GM23338 (cell line): ENCODE measurements around the gene FBN2. TPM values are rescaled to one million over a fixed set of nuclear protein-coding genes. Genes with fewer than 3 reads are reported as not detected.

Experiments
- ATAC-seq: fragments of 200-7000 bp; cut with Tn5 transposase; 3 replicates; pipeline ENCODE4 v1.9.1; 2020
- DNase-seq: peaks from one replicate; pipeline ENCODE4 v3.0.0-alpha.2; 2015; ENCODE audit warnings: low spot score
- H2AFZ ChIP-seq: fragments of 200-600 bp; sonication (generic); 2 replicates; pipeline ENCODE4 v1.8.0; 2016; ENCODE audit warnings: antibody characterized with exemption, mild to moderate bottlenecking, moderate library complexity
- H3F3A ChIP-seq: fragments of 200-600 bp; sonication (generic); replicated peaks from 2 replicates; pipeline ENCODE4 v1.8.0; 2017; ENCODE audit warnings: antibody characterized with exemption, mixed run types, low read depth
- H3K27ac ChIP-seq: fragments of 200-600 bp; sonication (generic); 2 replicates; pipeline ENCODE4 v1.6.1; 2016; ENCODE audit warnings: low read depth
- H3K27me3 ChIP-seq: fragments of 200-600 bp; sonication (generic); 2 replicates; pipeline ENCODE4 v1.8.0; 2016; ENCODE audit warnings: mild to moderate bottlenecking, mixed run types, moderate library complexity; ENCODE audit not compliant: insufficient read depth
- H3K36me3 ChIP-seq: fragments of 200-600 bp; sonication (generic); 2 replicates; pipeline ENCODE4 v1.8.0; 2016; ENCODE audit warnings: mild to moderate bottlenecking; ENCODE audit not compliant: insufficient read depth
- H3K4me1 ChIP-seq: fragments of 200-600 bp; sonication (generic); 2 replicates; pipeline ENCODE4 v1.8.0; 2016; ENCODE audit warnings: mild to moderate bottlenecking, moderate library complexity; ENCODE audit not compliant: insufficient read depth
- H3K4me2 ChIP-seq: fragments of 200-600 bp; sonication (generic); 2 replicates; pipeline ENCODE4 v1.7.1; 2017; ENCODE audit warnings: mixed run types
- H3K4me3 ChIP-seq: fragments of 200-600 bp; sonication (generic); 2 replicates; pipeline ENCODE4 v1.6.1; 2016; ENCODE audit warnings: mixed run types
- H3K79me2 ChIP-seq: fragments of 200-600 bp; sonication (generic); replicated peaks from 2 replicates; pipeline ENCODE4 v1.8.0; 2017; ENCODE audit warnings: mild to moderate bottlenecking; ENCODE audit not compliant: insufficient read depth
- H3K9me2 ChIP-seq: fragments of 200-600 bp; sonication (generic); 2 replicates; pipeline ENCODE4 v1.8.0; 2017; ENCODE audit not compliant: insufficient read depth
- H4K20me1 ChIP-seq: fragments of 200-600 bp; sonication (generic); replicated peaks from 2 replicates; pipeline ENCODE4 v1.8.0; 2017; ENCODE audit warnings: mild to moderate bottlenecking; ENCODE audit not compliant: insufficient read depth
- H3K27ac Mint-ChIP-seq: 2 replicates; pipeline ENCODE4 v1.8.0; 2020; ENCODE audit warnings: inconsistent platforms, mild to moderate bottlenecking, moderate library complexity, mixed read lengths
- H3K27me3 Mint-ChIP-seq: 3 replicates; pipeline ENCODE4 v1.8.0; 2022; ENCODE audit warnings: low read depth, mild to moderate bottlenecking, moderate library complexity, mixed read lengths, inconsistent platforms; ENCODE audit not compliant: insufficient read depth, poor library complexity
- H3K36me3 Mint-ChIP-seq: 3 replicates; pipeline ENCODE4 v1.8.0; 2021; ENCODE audit warnings: low read depth, mild to moderate bottlenecking, inconsistent platforms, moderate library complexity, mixed read lengths
- H3K4me1 Mint-ChIP-seq: 3 replicates; pipeline ENCODE4 v1.8.0; 2020; ENCODE audit warnings: mild to moderate bottlenecking, inconsistent platforms, mixed read lengths
- H3K4me3 Mint-ChIP-seq: 3 replicates; pipeline ENCODE4 v1.8.0; 2021; ENCODE audit warnings: moderate library complexity, mild to moderate bottlenecking, inconsistent platforms, mixed read lengths
- H3K9me3 Mint-ChIP-seq: 3 replicates; pipeline ENCODE4 v1.8.0; 2020; ENCODE audit warnings: moderate library complexity, mild to moderate bottlenecking, inconsistent platforms, mixed read lengths
- CREB1 ChIP-seq: fragments of 250-450 bp; sonication (Bioruptor Pico); IDR thresholded peaks from 2 replicates; pipeline ENCODE4 v1.5.0; 2020; ENCODE audit warnings: low read depth, mild to moderate bottlenecking, moderate library complexity
- EZH2 ChIP-seq: fragments of 200-600 bp; sonication (generic); IDR thresholded peaks from one replicate; pipeline ENCODE4 v1.8.0; 2017; ENCODE audit warnings: antibody characterized with exemption, mild to moderate bottlenecking, low read depth; ENCODE audit not compliant: unreplicated experiment
- EZH2phosphoT487 ChIP-seq: fragments of 200-600 bp; sonication (generic); IDR thresholded peaks from one replicate; pipeline ENCODE4 v1.8.1; 2018; ENCODE audit warnings: antibody characterized with exemption; ENCODE audit not compliant: unreplicated experiment
- JUNB ChIP-seq: IDR thresholded peaks from one replicate; pipeline ENCODE4 v1.6.1; 2016; ENCODE audit warnings: antibody characterized with exemption; ENCODE audit not compliant: unreplicated experiment
- NANOG ChIP-seq: IDR thresholded peaks from 2 replicates; pipeline ENCODE4 v1.6.1; 2016; ENCODE audit warnings: antibody characterized with exemption, borderline replicate concordance
- POLR2AphosphoS5 ChIP-seq: IDR thresholded peaks from 2 replicates; pipeline ENCODE4 v1.6.1; 2016; ENCODE audit warnings: antibody characterized with exemption, low read depth
- STAT1 ChIP-seq: IDR thresholded peaks from one replicate; pipeline ENCODE4 v1.6.1; 2016; ENCODE audit warnings: antibody characterized with exemption; ENCODE audit not compliant: unreplicated experiment
- ZNF114 ChIP-seq: fragments of 250-450 bp; sonication (Bioruptor Pico); IDR thresholded peaks from 2 replicates; pipeline ENCODE4 v1.5.0; 2020; ENCODE audit warnings: mild to moderate bottlenecking, moderate library complexity
- ZNF331 ChIP-seq: fragments of 250-450 bp; sonication (Bioruptor Pico); IDR thresholded peaks from 2 replicates; pipeline ENCODE4 v1.5.0; 2020; ENCODE audit warnings: low read depth, mild to moderate bottlenecking, moderate library complexity
- polyA plus RNA-seq: library from polyadenylated mRNA; unstranded; fragments of >200 nt; fragmentation: Nextera tagmentation; extraction: Ambion mirVana; gene quantifications from 2 replicates; pipeline ENCODE4 v1.2.1, GENCODE V29; 2016
- total RNA-seq: library from RNA; depleted of rRNA; stranded (reverse); fragments of >200 nt; shearing (Covaris generic); gene quantifications from 2 replicates; pipeline ENCODE4 v1.2.3, GENCODE V29; 2014
- TF ChIP-seq, protein P1 (sequence below): IDR thresholded peaks from 2 replicates; pipeline ENCODE4 v1.6.1; 2016; ENCODE audit warnings: antibody characterized with exemption
- TF ChIP-seq, protein P2 (sequence below), 2 experiments: fragments of 200-600 bp in 1 of 2; sonication (generic) in 1 of 2; conservative IDR thresholded peaks; 2 replicates each; pipeline versions ENCODE4 v1.5.1 to v1.6.1; 2016 to 2017; ENCODE audit warnings: antibody characterized with exemption in 2 of 2, low read depth in 2 of 2, mild to moderate bottlenecking in 2 of 2, moderate library complexity in 1 of 2
- TF ChIP-seq, protein P3 (sequence below): IDR thresholded peaks from one replicate; pipeline ENCODE4 v1.6.1; 2018; ENCODE audit warnings: antibody characterized with exemption; ENCODE audit not compliant: unreplicated experiment
- TF ChIP-seq, protein P4 (sequence below): fragments of 250-450 bp; sonication (Bioruptor Pico); IDR thresholded peaks from 2 replicates; pipeline ENCODE4 v1.5.0; 2020; ENCODE audit warnings: mild to moderate bottlenecking, moderate library complexity

The FBN2 gene
- total and polyA plus RNA-seq, 2 experiments from 2014 or later: 2.6 to 13.6 TPM

DNA sequence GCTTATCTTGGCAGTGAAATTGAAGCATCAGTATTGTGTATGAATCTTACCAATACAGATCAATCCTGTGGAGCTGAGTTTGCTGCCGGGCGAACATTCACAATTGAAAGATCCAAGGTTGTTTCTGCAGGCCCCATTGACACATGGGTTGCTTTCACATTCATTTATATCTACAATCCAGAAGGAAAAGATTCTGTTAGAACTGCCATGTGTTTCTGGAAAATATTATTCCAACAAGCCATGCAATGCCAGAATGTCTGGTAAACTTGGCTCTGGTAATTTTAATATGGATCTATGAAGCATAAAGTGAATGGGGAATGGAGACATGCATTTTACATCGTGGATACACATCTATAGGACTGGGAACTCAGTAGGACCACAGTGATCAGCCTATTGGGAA is 180.8 kb downstream of the FBN2 start:
- no peak overlapping the region for H2AFZ ChIP-seq
- H4K20me1 ChIP-seq: no peaks in the 10 kb centered on the region
- no peak overlapping the region for H3K4me2 ChIP-seq
- H3K27me3 ChIP-seq: no peaks in the 10 kb centered on the region
- Mint-ChIP-seq H3K4me3 (no peak overlapping the region), H3K4me1 (peaks cover 8% of the 10 kb centered on the region; the same call in 2 of the 3 replicates), H3K9me3 (no peaks in the 10 kb centered on the region), H3K27ac (no peak overlapping the region), H3K27me3 (no peaks in the 10 kb centered on the region), H3K36me3 (peaks cover 3% of the 10 kb centered on the region; the same call in 1 of the 3 replicates)
- H3K36me3 ChIP-seq: no peaks in the 10 kb centered on the region
- no peaks in the 10 kb centered on the region for H3K79me2 ChIP-seq
- no peak overlapping the region for H3K4me3 ChIP-seq
- DNase-seq: no peak
- ATAC-seq: no peak
- no peaks in the 10 kb centered on the region; the same call in 1 of the 2 replicates for H3K4me1 ChIP-seq
- H3K9me2 ChIP-seq: no peaks in the 10 kb centered on the region
- no peak overlapping the region for H3K27ac ChIP-seq
- TF ChIP-seq EZH2 (no peak), NANOG (no peak), ZNF331 (no peak), STAT1 (no peak), JUNB (no peak), POLR2AphosphoS5 (no peak), CREB1 (CRISPR knock-in tag) (no peak), EZH2phosphoT487 (no peak), ZNF114 (CRISPR knock-in tag) (no peak)
- TF ChIP-seq, protein P1, sequence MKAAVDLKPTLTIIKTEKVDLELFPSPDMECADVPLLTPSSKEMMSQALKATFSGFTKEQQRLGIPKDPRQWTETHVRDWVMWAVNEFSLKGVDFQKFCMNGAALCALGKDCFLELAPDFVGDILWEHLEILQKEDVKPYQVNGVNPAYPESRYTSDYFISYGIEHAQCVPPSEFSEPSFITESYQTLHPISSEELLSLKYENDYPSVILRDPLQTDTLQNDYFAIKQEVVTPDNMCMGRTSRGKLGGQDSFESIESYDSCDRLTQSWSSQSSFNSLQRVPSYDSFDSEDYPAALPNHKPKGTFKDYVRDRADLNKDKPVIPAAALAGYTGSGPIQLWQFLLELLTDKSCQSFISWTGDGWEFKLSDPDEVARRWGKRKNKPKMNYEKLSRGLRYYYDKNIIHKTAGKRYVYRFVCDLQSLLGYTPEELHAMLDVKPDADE: no peak
- TF ChIP-seq, protein P2, sequence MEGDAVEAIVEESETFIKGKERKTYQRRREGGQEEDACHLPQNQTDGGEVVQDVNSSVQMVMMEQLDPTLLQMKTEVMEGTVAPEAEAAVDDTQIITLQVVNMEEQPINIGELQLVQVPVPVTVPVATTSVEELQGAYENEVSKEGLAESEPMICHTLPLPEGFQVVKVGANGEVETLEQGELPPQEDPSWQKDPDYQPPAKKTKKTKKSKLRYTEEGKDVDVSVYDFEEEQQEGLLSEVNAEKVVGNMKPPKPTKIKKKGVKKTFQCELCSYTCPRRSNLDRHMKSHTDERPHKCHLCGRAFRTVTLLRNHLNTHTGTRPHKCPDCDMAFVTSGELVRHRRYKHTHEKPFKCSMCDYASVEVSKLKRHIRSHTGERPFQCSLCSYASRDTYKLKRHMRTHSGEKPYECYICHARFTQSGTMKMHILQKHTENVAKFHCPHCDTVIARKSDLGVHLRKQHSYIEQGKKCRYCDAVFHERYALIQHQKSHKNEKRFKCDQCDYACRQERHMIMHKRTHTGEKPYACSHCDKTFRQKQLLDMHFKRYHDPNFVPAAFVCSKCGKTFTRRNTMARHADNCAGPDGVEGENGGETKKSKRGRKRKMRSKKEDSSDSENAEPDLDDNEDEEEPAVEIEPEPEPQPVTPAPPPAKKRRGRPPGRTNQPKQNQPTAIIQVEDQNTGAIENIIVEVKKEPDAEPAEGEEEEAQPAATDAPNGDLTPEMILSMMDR (conservative IDR thresholded peaks at IDR 0.05; ENCODE audit: low read depth in 2 of 2): no peak
- TF ChIP-seq, protein P3, sequence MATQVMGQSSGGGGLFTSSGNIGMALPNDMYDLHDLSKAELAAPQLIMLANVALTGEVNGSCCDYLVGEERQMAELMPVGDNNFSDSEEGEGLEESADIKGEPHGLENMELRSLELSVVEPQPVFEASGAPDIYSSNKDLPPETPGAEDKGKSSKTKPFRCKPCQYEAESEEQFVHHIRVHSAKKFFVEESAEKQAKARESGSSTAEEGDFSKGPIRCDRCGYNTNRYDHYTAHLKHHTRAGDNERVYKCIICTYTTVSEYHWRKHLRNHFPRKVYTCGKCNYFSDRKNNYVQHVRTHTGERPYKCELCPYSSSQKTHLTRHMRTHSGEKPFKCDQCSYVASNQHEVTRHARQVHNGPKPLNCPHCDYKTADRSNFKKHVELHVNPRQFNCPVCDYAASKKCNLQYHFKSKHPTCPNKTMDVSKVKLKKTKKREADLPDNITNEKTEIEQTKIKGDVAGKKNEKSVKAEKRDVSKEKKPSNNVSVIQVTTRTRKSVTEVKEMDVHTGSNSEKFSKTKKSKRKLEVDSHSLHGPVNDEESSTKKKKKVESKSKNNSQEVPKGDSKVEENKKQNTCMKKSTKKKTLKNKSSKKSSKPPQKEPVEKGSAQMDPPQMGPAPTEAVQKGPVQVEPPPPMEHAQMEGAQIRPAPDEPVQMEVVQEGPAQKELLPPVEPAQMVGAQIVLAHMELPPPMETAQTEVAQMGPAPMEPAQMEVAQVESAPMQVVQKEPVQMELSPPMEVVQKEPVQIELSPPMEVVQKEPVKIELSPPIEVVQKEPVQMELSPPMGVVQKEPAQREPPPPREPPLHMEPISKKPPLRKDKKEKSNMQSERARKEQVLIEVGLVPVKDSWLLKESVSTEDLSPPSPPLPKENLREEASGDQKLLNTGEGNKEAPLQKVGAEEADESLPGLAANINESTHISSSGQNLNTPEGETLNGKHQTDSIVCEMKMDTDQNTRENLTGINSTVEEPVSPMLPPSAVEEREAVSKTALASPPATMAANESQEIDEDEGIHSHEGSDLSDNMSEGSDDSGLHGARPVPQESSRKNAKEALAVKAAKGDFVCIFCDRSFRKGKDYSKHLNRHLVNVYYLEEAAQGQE: no peak
- TF ChIP-seq, protein P4, sequence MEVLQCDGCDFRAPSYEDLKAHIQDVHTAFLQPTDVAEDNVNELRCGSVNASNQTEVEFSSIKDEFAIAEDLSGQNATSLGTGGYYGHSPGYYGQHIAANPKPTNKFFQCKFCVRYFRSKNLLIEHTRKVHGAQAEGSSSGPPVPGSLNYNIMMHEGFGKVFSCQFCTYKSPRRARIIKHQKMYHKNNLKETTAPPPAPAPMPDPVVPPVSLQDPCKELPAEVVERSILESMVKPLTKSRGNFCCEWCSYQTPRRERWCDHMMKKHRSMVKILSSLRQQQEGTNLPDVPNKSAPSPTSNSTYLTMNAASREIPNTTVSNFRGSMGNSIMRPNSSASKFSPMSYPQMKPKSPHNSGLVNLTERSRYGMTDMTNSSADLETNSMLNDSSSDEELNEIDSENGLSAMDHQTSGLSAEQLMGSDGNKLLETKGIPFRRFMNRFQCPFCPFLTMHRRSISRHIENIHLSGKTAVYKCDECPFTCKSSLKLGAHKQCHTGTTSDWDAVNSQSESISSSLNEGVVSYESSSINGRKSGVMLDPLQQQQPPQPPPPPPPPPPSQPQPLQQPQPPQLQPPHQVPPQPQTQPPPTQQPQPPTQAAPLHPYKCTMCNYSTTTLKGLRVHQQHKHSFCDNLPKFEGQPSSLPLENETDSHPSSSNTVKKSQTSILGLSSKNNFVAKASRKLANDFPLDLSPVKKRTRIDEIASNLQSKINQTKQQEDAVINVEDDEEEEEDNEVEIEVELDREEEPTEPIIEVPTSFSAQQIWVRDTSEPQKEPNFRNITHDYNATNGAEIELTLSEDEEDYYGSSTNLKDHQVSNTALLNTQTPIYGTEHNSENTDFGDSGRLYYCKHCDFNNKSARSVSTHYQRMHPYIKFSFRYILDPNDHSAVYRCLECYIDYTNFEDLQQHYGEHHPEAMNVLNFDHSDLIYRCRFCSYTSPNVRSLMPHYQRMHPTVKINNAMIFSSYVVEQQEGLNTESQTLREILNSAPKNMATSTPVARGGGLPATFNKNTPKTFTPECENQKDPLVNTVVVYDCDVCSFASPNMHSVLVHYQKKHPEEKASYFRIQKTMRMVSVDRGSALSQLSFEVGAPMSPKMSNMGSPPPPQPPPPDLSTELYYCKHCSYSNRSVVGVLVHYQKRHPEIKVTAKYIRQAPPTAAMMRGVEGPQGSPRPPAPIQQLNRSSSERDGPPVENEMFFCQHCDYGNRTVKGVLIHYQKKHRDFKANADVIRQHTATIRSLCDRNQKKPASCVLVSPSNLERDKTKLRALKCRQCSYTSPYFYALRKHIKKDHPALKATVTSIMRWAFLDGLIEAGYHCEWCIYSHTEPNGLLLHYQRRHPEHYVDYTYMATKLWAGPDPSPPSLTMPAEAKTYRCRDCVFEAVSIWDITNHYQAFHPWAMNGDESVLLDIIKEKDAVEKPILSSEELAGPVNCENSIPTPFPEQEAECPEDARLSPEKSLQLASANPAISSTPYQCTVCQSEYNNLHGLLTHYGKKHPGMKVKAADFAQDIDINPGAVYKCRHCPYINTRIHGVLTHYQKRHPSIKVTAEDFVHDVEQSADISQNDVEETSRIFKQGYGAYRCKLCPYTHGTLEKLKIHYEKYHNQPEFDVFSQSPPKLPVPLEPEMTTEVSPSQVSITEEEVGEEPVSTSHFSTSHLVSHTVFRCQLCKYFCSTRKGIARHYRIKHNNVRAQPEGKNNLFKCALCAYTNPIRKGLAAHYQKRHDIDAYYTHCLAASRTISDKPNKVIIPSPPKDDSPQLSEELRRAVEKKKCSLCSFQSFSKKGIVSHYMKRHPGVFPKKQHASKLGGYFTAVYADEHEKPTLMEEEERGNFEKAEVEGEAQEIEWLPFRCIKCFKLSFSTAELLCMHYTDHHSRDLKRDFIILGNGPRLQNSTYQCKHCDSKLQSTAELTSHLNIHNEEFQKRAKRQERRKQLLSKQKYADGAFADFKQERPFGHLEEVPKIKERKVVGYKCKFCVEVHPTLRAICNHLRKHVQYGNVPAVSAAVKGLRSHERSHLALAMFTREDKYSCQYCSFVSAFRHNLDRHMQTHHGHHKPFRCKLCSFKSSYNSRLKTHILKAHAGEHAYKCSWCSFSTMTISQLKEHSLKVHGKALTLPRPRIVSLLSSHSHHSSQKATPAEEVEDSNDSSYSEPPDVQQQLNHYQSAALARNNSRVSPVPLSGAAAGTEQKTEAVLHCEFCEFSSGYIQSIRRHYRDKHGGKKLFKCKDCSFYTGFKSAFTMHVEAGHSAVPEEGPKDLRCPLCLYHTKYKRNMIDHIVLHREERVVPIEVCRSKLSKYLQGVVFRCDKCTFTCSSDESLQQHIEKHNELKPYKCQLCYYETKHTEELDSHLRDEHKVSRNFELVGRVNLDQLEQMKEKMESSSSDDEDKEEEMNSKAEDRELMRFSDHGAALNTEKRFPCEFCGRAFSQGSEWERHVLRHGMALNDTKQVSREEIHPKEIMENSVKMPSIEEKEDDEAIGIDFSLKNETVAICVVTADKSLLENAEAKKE: no peak
- no peaks in the 10 kb centered on the region for H3F3A ChIP-seq
